ENCODE results near the gene LMO2.

DNA sequence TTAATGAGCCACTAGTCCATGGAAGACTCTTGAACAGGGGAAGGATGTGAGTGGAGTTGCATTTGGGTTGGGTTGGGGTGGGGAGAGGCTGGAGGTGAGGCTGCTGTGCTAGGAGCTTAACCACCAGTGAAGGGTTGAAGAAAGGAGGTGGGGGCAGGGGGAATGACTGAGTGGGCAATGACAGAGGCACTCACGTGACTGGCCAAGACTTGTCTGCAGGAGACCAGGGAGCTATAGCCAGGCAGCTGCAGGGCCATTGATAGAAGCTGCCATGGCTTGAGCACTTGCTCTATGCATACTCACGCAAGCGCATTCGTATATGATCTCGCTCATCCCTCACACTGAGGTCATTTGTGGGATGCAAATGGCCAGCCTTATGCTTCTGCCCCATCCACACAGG is 4.0 kb downstream of the LMO2 start:
- TF ChIP-seq POLR2A (IDR thresholded peaks at IDR 0.05): no peak
- TF ChIP-seq, protein P1, sequence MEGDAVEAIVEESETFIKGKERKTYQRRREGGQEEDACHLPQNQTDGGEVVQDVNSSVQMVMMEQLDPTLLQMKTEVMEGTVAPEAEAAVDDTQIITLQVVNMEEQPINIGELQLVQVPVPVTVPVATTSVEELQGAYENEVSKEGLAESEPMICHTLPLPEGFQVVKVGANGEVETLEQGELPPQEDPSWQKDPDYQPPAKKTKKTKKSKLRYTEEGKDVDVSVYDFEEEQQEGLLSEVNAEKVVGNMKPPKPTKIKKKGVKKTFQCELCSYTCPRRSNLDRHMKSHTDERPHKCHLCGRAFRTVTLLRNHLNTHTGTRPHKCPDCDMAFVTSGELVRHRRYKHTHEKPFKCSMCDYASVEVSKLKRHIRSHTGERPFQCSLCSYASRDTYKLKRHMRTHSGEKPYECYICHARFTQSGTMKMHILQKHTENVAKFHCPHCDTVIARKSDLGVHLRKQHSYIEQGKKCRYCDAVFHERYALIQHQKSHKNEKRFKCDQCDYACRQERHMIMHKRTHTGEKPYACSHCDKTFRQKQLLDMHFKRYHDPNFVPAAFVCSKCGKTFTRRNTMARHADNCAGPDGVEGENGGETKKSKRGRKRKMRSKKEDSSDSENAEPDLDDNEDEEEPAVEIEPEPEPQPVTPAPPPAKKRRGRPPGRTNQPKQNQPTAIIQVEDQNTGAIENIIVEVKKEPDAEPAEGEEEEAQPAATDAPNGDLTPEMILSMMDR (IDR thresholded peaks at IDR 0.05): no peak
